Ishikawa (cell line): ENCODE data around the gene PXMP2.

Experiments
- CEBPB ChIP-seq: IDR thresholded peaks from 2 replicates; pipeline ENCODE4 v1.6.1; 2012
- CREB1 ChIP-seq: IDR thresholded peaks from 2 replicates; pipeline ENCODE4 v1.6.1; 2012; ENCODE audit warnings: low read depth
- EGR1 ChIP-seq: IDR thresholded peaks from 2 replicates; pipeline ENCODE4 v1.6.1; 2012
- EP300 ChIP-seq: IDR thresholded peaks from 2 replicates; pipeline ENCODE4 v1.6.1; 2012; ENCODE audit warnings: borderline replicate concordance
- FOXM1 ChIP-seq: IDR thresholded peaks from 2 replicates; pipeline ENCODE4 v1.6.1; 2012; ENCODE audit warnings: low read depth, borderline replicate concordance
- MAX ChIP-seq: IDR thresholded peaks from 2 replicates; pipeline ENCODE4 v1.6.1; 2012
- NFIC ChIP-seq: IDR thresholded peaks from 2 replicates; pipeline ENCODE4 v1.6.1; 2012
- RAD21 ChIP-seq: IDR thresholded peaks from 2 replicates; pipeline ENCODE4 v1.6.1; 2012; ENCODE audit warnings: low read depth
- REST ChIP-seq: IDR thresholded peaks from 2 replicates; pipeline ENCODE4 v1.6.1; 2012; ENCODE audit warnings: low read depth, mild to moderate bottlenecking
- TAF1 ChIP-seq: IDR thresholded peaks from 2 replicates; pipeline ENCODE4 v1.6.1; 2012; ENCODE audit warnings: low read depth, mild to moderate bottlenecking
- TCF12 ChIP-seq: IDR thresholded peaks from 2 replicates; pipeline ENCODE4 v1.6.1; 2012; ENCODE audit warnings: low read depth
- TEAD4 ChIP-seq: IDR thresholded peaks from 2 replicates; pipeline ENCODE4 v1.6.1; 2012
- USF1 ChIP-seq: IDR thresholded peaks from 2 replicates; pipeline ENCODE4 v1.6.1; 2012
- ZBTB7A ChIP-seq: IDR thresholded peaks from 2 replicates; pipeline ENCODE4 v1.6.1; 2012; ENCODE audit warnings: low read depth

GRCh38 chr12:132718644-132719043 lies 31.3 kb downstream of the PXMP2 start:
- TF ChIP-seq ZBTB7A: no peak
- no peak for TF ChIP-seq CREB1
- no peak for TF ChIP-seq RAD21
- TF ChIP-seq USF1: no peak
- no peak for TF ChIP-seq TEAD4
- TF ChIP-seq EP300: no peak
- no peak for TF ChIP-seq TAF1
- no peak for TF ChIP-seq MAX
- TF ChIP-seq EGR1: no peak
- TF ChIP-seq FOXM1: no peak
- TF ChIP-seq REST: no peak
- no peak for TF ChIP-seq CEBPB
- no peak for TF ChIP-seq NFIC
- TF ChIP-seq TCF12: no peak
